HCT116 (cell line): ENCODE data around the gene CD7. TPM values are rescaled to one million over a fixed set of nuclear protein-coding genes. Genes with fewer than 3 reads are reported as not detected.

Source experiments
- ATAC-seq: fragments of 200-7000 bp; cut with Tn5 transposase; 2 replicates; pipeline ENCODE4 v1.9.1; 2020; ENCODE audit warnings: mild to moderate bottlenecking, moderate library complexity
- BruUV-seq: library from RNA; stranded (reverse); fragments of 400-500 nt; replicated peaks from 2 replicates; lab custom pipeline; 2021; lab: Mats Ljungman, UMichigan
- CTCF ChIA-PET: fragments of 300-600 bp; sonication (Branson Sonifier 250); formaldehyde crosslinking; loops from one replicate; lab custom pipeline; 2021; ENCODE audit warnings: antibody characterized with exemption; lab: Charles Lee
- POLR2A ChIA-PET: fragments of 300-600, 350-600 bp; sonication (Branson Sonifier 250); formaldehyde crosslinking; loops from one replicate; lab custom pipeline; 2021; ENCODE audit warnings: antibody characterized with exemption; lab: Charles Lee
- RAD21 ChIA-PET, 2 experiments: fragments of 300-600 bp; sonication (Branson Sonifier 250); formaldehyde crosslinking; loops; one replicate each; lab custom pipeline; 2023; ENCODE audit warnings: low total read pairs in 2 of 2; ENCODE audit not compliant: uncharacterized antibody in 2 of 2, unreplicated experiment in 2 of 2, low non-redundant PET in 1 of 2; lab: Charles Lee
- DNase-seq: peaks from one replicate; pipeline ENCODE4 v3.0.0-alpha.2; 2010; ENCODE audit warnings: low read depth, low spot score
- H2AFZ ChIP-seq: fragments of 200-600 bp; shearing (Covaris generic), sonication (generic); 2 replicates; pipeline ENCODE4 v1.6.1; 2017; ENCODE audit warnings: low read depth, mixed run types, mixed read lengths, antibody characterized with exemption, low read length; ENCODE audit not compliant: poor library complexity, severe bottlenecking
- H3K27ac ChIP-seq: 2 replicates; pipeline ENCODE4 v1.5.1; 2012; ENCODE audit warnings: low read depth, low read length
- H3K27me3 ChIP-seq: fragments of 200-600 bp; sonication (generic); 2 replicates; pipeline ENCODE4 v1.6.1; 2016; ENCODE audit warnings: mixed run types, low read length, mixed read lengths; ENCODE audit not compliant: insufficient read depth
- H3K36me3 ChIP-seq, 2 experiments: fragments of 200-500 bp in 1 of 2; fragments of 200-600 bp in 1 of 2; sonication (Bioruptor generic) in 1 of 2; sonication (generic) in 1 of 2; 2 replicates each; pipeline versions ENCODE4 v1.5.1 to v1.6.1; 2014 to 2016; ENCODE audit warnings: low read length in 2 of 2, inconsistent platforms in 1 of 2, mixed read lengths in 1 of 2, mixed run types in 1 of 2; ENCODE audit not compliant: insufficient read depth in 2 of 2, control insufficient read depth in 1 of 2
- H3K4me1 ChIP-seq, 2 experiments: fragments of 200-600 bp in 1 of 2; sonication (generic) in 1 of 2; 2 replicates each; pipeline versions ENCODE4 v1.5.1 to v1.6.1; 2012 to 2017; ENCODE audit warnings: low read length in 2 of 2, inconsistent platforms in 1 of 2, mild to moderate bottlenecking in 1 of 2, mixed read lengths in 1 of 2, mixed run types in 1 of 2, moderate library complexity in 1 of 2; ENCODE audit not compliant: insufficient read depth in 2 of 2, control insufficient read depth in 1 of 2
- H3K4me2 ChIP-seq: fragments of 200-600 bp; sonication (generic); 2 replicates; pipeline ENCODE4 v1.6.1; 2017; ENCODE audit warnings: mixed run types, low read length, mixed read lengths
- H3K4me3 ChIP-seq, 2 experiments: fragments of 200-600 bp in 1 of 2; sonication (generic) in 1 of 2; replicated peaks in 1 of 2; 2 replicates each; pipeline ENCODE4 v1.5.1; 2011 to 2016; ENCODE audit warnings: low read length in 2 of 2, control low read depth in 1 of 2, low read depth in 1 of 2, mild to moderate bottlenecking in 1 of 2, mixed read lengths in 1 of 2, mixed run types in 1 of 2
- H3K79me2 ChIP-seq: fragments of 200-600 bp; sonication (generic); 2 replicates; pipeline ENCODE4 v1.6.1; 2017; ENCODE audit warnings: mild to moderate bottlenecking, mixed run types, low read length, moderate library complexity, mixed read lengths; ENCODE audit not compliant: insufficient read depth
- H3K9ac ChIP-seq: fragments of 200-600 bp; sonication (generic); 2 replicates; pipeline ENCODE4 v1.6.1; 2016; ENCODE audit warnings: low read length, mixed read lengths
- H3K9me2 ChIP-seq: fragments of 200-600 bp; sonication (generic), shearing (Covaris generic); 2 replicates; pipeline ENCODE4 v1.6.1; 2017; ENCODE audit warnings: mixed run types, mild to moderate bottlenecking, moderate library complexity; ENCODE audit not compliant: insufficient read depth
- H3K9me3 ChIP-seq, 2 experiments: fragments of 200-500 bp in 1 of 2; fragments of 200-600 bp in 1 of 2; sonication (Bioruptor generic) in 1 of 2; sonication (generic) in 1 of 2; 2 replicates each; pipeline ENCODE4 v1.6.1; 2014 to 2017; ENCODE audit warnings: low read length in 2 of 2, mixed read lengths in 2 of 2, inconsistent platforms in 1 of 2, low read depth in 1 of 2, mild to moderate bottlenecking in 1 of 2, mixed run types in 1 of 2, moderate library complexity in 1 of 2; ENCODE audit not compliant: control insufficient read depth in 1 of 2, insufficient read depth in 1 of 2
- H4K20me1 ChIP-seq: fragments of 200-600 bp; sonication (generic), shearing (Covaris generic); 2 replicates; pipeline ENCODE4 v1.6.1; 2017; ENCODE audit warnings: mixed run types, mild to moderate bottlenecking, moderate library complexity; ENCODE audit not compliant: insufficient read depth
- CBX3 ChIP-seq: IDR thresholded peaks from 2 replicates; pipeline ENCODE4 v1.6.1; 2012; ENCODE audit warnings: low read depth
- CEBPB ChIP-seq: IDR thresholded peaks from 2 replicates; pipeline ENCODE4 v1.6.1; 2012; ENCODE audit warnings: low read depth
- EGR1 ChIP-seq: IDR thresholded peaks from 2 replicates; pipeline ENCODE4 v1.6.1; 2012; ENCODE audit warnings: low read depth
- ELF1 ChIP-seq: IDR thresholded peaks from 2 replicates; pipeline ENCODE4 v1.6.1; 2012; ENCODE audit warnings: low read depth, borderline replicate concordance
- EZH2phosphoT487 ChIP-seq: fragments of 200-600 bp; IDR thresholded peaks from 2 replicates; pipeline ENCODE4 v1.6.1; 2018; ENCODE audit warnings: antibody characterized with exemption, borderline replicate concordance
- RAD21 ChIP-seq: IDR thresholded peaks from 2 replicates; pipeline ENCODE4 v1.6.1; 2012; ENCODE audit warnings: low read depth, mild to moderate bottlenecking
- REST ChIP-seq: IDR thresholded peaks from 2 replicates; pipeline ENCODE4 v1.6.1; 2012; ENCODE audit warnings: low read depth
- SP1 ChIP-seq: IDR thresholded peaks from 2 replicates; pipeline ENCODE4 v1.6.1; 2012; ENCODE audit warnings: low read depth
- SRF ChIP-seq: IDR thresholded peaks from 2 replicates; pipeline ENCODE4 v1.6.1; 2012; ENCODE audit warnings: low read depth
- TCF7L2 ChIP-seq: IDR thresholded peaks from 2 replicates; pipeline ENCODE4 v1.7.0; 2011; ENCODE audit warnings: borderline replicate concordance, inconsistent platforms; ENCODE audit not compliant: insufficient read depth, insufficient read length; ENCODE audit errors: extremely low read depth
- ZFX ChIP-seq: fragments of 450-650 bp; IDR thresholded peaks from 2 replicates; pipeline ENCODE4 v1.6.1; 2017
- ZNF274 ChIP-seq: fragments of 200-500 bp; sonication (Bioruptor generic); IDR thresholded peaks from 2 replicates; pipeline ENCODE4 v1.6.1; 2014; ENCODE audit warnings: mild to moderate bottlenecking, low read depth, low read length, inconsistent platforms
- intact Hi-C: fragments of 100-400 bp; cut with micrococcal nuclease; formaldehyde crosslinking; loops from 2 replicates; pipeline ENCODE4 v1.10.0; 2022
- total RNA-seq: library from RNA; stranded (reverse); gene quantifications from one replicate; pipeline ENCODE4 v1.2.1, GENCODE V29; 2021; ENCODE audit not compliant: unreplicated experiment

CD7 gene
- total RNA-seq, 1 experiment from 2014 or later, result 0.61 TPM

DNA sequence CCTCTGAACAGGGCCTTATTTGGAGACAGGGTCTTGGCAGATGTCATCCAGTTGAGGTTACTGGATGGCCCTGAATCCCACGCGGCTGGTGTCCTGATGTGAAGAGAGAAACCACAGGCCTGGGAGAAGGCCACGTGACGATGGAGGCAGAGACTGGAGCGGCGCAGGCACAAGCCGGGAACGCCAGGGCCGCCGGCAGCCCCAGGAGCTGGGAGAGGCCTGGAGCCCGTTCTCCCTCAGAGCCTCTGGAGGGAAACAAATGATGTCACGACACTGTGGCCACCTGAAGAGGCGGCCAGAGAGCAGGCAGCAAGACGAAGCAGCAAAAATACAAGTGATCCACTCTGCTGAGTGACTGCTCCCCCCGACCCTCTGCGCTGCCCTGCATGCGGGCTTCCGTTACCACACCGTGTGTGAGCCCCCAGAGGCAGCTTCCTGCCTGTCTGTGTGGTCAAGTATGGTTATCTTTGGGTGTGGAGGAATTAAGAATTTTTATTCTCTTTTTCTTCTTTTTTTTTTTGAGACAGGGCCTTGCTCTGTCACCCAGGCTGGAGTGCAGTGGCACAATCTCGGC lies 11.6 kb downstream of the CD7 start:
- Histone ChIP-seq H3K4me1 (peaks cover 5 to 31% of the 10 kb centered on the region in 2 experiments; a peak in 3 of 4 replicates), H3K36me3 (no peaks in the 10 kb centered on the region), H3K9me2 (no peaks in the 10 kb centered on the region), H2AFZ (no peak overlapping the region), H4K20me1 (no peaks in the 10 kb centered on the region), H3K27ac (no peak overlapping the region), H3K9ac (no peak overlapping the region), H3K4me2 (no peak overlapping the region), H3K4me3 (no peak overlapping the region), H3K27me3 (peaks cover 17% of the 10 kb centered on the region; the same call in 1 of the 2 replicates), H3K9me3 (no peaks in the 10 kb centered on the region), H3K79me2 (no peaks in the 10 kb centered on the region)
- ATAC-seq (no peak), DNase-seq (no peak)
- ChIA-PET CTCF (no interaction called here), POLR2A (interaction anchor here (1.0 to 1.8 kb wide), 3 partner anchors 9 to 13 kb away, joined by 3 to 8 read pairs (median 4); no protein-coding TSS in a partner anchor), RAD21 (no interaction called here)
- no TSS peak for BruUV-seq
- no peak for TF ChIP-seq SP1
- no peak for TF ChIP-seq RAD21
- TF ChIP-seq REST, result no peak
- TF ChIP-seq SRF, result no peak
- no peak for TF ChIP-seq ELF1
- TF ChIP-seq EZH2phosphoT487, result no peak
- no peak for TF ChIP-seq TCF7L2
- no peak for TF ChIP-seq EGR1
- no peak for TF ChIP-seq CBX3
- no peak for TF ChIP-seq ZFX
- TF ChIP-seq ZNF274, result no peak
- TF ChIP-seq CEBPB, result no peak
- intact Hi-C loops, result no loop called here
